Measurements from ENCODE around the gene SSTR4.

Gene SSTR4

GRCh38 chr20:23046431-23046830, 11.3 kb downstream of the SSTR4 start:
- DNase-seq = no peak

- no peak for DNase-seq
Observed at GRCh38 chr20:23047001-23047737, 12.1 kb downstream of the SSTR4 start.

- peak; percentile 29 for DNase-seq
Observed at GRCh38 chr20:23047738-23048214, 12.7 kb downstream of the SSTR4 start.

GRCh38 chr20:23048283-23049200, 13.4 kb downstream of the SSTR4 start:
- peak; percentile 64 for DNase-seq

- DNase-seq = peak; percentile 17
Observed at GRCh38 chr20:23049201-23050075, 14.3 kb downstream of the SSTR4 start, which contains the start of gene THBD. THBD (minus strand) TSS chr20:23049672; CDS start chr20:23049504, 168 bp downstream.

- peak; percentile 16 for DNase-seq
Observed at GRCh38 chr20:23050076-23050838, 15.1 kb downstream of the SSTR4 start.

- peak; percentile 87 for DNase-seq
Observed at GRCh38 chr20:23050847-23051627, 15.9 kb downstream of the SSTR4 start.

GRCh38 chr20:23052904-23053303, 17.8 kb downstream of the SSTR4 start:
- no peak for DNase-seq

GRCh38 chr20:23058240-23058639, 23.1 kb downstream of the SSTR4 start:
- DNase-seq = no peak

- DNase-seq = no peak
Observed at GRCh38 chr20:23059001-23059400, 23.9 kb downstream of the SSTR4 start.

- peak; percentile 9 for DNase-seq
Observed at GRCh38 chr20:23059846-23060245, 24.7 kb downstream of the SSTR4 start.

GRCh38 chr20:23060629-23061028, 25.5 kb downstream of the SSTR4 start:
- peak; percentile 33 for DNase-seq

GRCh38 chr20:23061262-23061661, 26.1 kb downstream of the SSTR4 start:
- no peak for DNase-seq

- DNase-seq = peak; percentile 17
Observed at GRCh38 chr20:23061734-23062561, 26.8 kb downstream of the SSTR4 start.

- no peak for DNase-seq
Observed at GRCh38 chr20:23062632-23063031, 27.5 kb downstream of the SSTR4 start.

GRCh38 chr20:23063168-23063567, 28.1 kb downstream of the SSTR4 start:
- no peak for DNase-seq

- no peak for DNase-seq
Observed at GRCh38 chr20:23063581-23063980, 28.5 kb downstream of the SSTR4 start.

- DNase-seq = no peak
Observed at GRCh38 chr20:23065266-23066201, 30.4 kb downstream of the SSTR4 start.

GRCh38 chr20:23066772-23067171, 31.7 kb downstream of the SSTR4 start:
- DNase-seq = no peak

Measured in hematopoietic multipotent progenitor cell treated with erythropoietin and hydrocortisone succinate and interleukin-3 and kit ligand, for 8 days (in vitro differentiated cells).